Measurements from ENCODE around the gene IMMP1L. TPM values are rescaled to one million over a fixed set of nuclear protein-coding genes. Genes with fewer than 3 reads are reported as not detected.

The IMMP1L gene
- polyA plus RNA-seq, 2 of the 4 experiments (the other 2 are of a cell fraction): 96.5 to 135 TPM

GRCh38 chr11:31383116-31383515, 126.3 kb downstream of the IMMP1L start:
- FAIRE-seq: no peak
- no peak for DNase-seq (ENCODE audit: low read depth in 1 of 2, low spot score in 1 of 2)
- 88% methylated on average over 1 of the region's 1 CpG for WGBS (ENCODE audit: missing lambda C conversion rate)
- no peaks in the 10 kb centered on the region; the same call in 2 of the 3 replicates for H3K9me3 ChIP-seq
- no peak for ATAC-seq
- ChIA-PET CTCF (no interaction called here), POLR2A (no interaction called here)
- no peak overlapping the region for H3K4me2 ChIP-seq
- H3K4me3 ChIP-seq: no peak overlapping the region
- H3K27ac ChIP-seq: no peak overlapping the region
- no peaks in the 10 kb centered on the region for H3K4me1 ChIP-seq
- TF ChIP-seq MAFK (IDR thresholded peaks at IDR 0.05; ENCODE audit: partially characterized antibody): no peak
- no peak for TF ChIP-seq CEBPB (IDR thresholded peaks at IDR 0.05)
- TF ChIP-seq TP53 (CRISPR knock-in tag; IDR thresholded peaks at IDR 0.05): no peak

Other genes with a start within 250 kb of the IMMP1L start
- 9.5 and 10.0 TPM in 2 replicates for gene DCDC1, start 139.9 kb downstream of the IMMP1L start, polyA plus RNA-seq (2011; rRNA removed)
- 1.4 to 2.8 TPM (median 2.3 TPM) in 3 replicates for gene DCDC1, start 139.9 kb downstream of the IMMP1L start, polyA plus RNA-seq (2017; fragmentation: RNase III; extraction: RNeasy Plus Mini Kit Qiagen cat#74134 plus additional on column Dnase treatment)
- 21.2 and 31.8 TPM in 2 replicates for gene DNAJC24, start 139.8 kb downstream of the IMMP1L start, polyA plus RNA-seq (2011; rRNA removed)
- 17.2 to 18.4 TPM (median 17.9 TPM) in 3 replicates for gene DNAJC24, start 139.8 kb downstream of the IMMP1L start, polyA plus RNA-seq (2017; fragmentation: RNase III; extraction: RNeasy Plus Mini Kit Qiagen cat#74134 plus additional on column Dnase treatment)
- gene ELP4, start 145 bp upstream of the IMMP1L start, polyA plus RNA-seq (2011; rRNA removed): 26.0 and 27.2 TPM in 2 replicates
- 16.9 to 17.2 TPM (median 17.1 TPM) in 3 replicates for gene ELP4, start 145 bp upstream of the IMMP1L start, polyA plus RNA-seq (2017; fragmentation: RNase III; extraction: RNeasy Plus Mini Kit Qiagen cat#74134 plus additional on column Dnase treatment)

All from A549 (cell line).